Hindlimb muscle (tissue), 1 donor: ENCODE results near the gene CAPN14. TPM values are rescaled to one million over a fixed set of nuclear protein-coding genes. Genes with fewer than 3 reads are reported as not detected.
"Not testable (repeated sequence)": the region's sequence is repeated elsewhere in the genome, so short reads cannot be mapped to it uniquely, and the experiment has no call there.

Experiments used
- DNase-seq: peaks from one replicate; pipeline ENCODE4 v3.0.0-alpha.2; 2013
- polyA plus RNA-seq: library from polyadenylated mRNA; unstranded; fragments of 120-200 nt; gene quantifications from one replicate; pipeline ENCODE4 v1.2.1, GENCODE V29; 2013; ENCODE audit not compliant: insufficient read length

The CAPN14 gene
- polyA plus RNA-seq, 1 donor: 0.09 TPM

DNA sequence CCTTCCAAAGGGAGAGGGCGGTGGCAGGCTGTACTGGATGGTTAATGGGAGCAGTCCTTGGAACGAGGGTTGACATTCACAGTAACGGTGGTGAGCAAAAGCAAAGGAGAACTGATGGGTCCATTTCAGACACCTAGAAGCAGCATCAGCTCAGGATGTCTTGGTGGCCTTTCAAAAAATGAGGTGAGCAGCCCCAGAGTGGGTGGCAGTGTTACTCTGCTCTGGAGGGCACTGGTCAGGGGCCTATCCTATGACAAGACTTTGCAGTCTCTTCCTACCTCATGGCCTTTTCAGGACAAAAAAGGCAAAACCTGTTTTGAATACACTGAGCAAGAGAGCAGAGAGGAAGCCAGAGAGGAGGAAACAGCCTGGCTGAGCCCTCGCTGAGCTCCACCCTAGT, 23.5 kb downstream of the CAPN14 start:
- no peak for DNase-seq

DNA sequence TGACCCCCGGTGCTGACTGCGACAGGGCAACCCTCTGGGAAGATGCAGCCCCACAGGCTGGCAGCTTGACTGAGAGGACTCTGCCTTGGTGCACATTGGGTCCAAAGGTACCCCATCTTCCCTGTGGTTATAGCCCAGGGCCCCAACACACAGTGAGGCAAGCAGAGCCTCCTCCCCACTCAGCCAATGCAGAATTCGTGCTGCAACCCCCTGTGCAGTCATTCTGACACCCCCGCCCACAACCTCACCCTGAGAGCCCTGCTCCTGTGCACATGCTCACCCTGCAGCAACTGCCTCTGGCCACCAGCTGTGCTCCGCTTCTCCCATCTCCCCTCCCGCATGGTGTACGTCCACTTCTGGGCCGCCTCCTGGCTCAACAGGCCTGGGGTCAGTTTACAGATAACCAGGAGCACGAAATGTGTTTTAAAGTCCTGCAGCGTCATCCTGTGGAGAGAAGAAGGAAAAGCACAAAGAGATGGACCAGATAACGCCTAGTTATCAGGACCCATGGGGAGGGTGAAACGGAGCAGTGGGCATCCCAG, 24.4 kb downstream of the CAPN14 start:
- DNase-seq: no peak

GRCh38 chr2:31192396-31192795, 24.9 kb downstream of the CAPN14 start:
- DNase-seq: no peak

GRCh38 chr2:31191931-31192330, 25.4 kb downstream of the CAPN14 start:
- DNase-seq: no peak

DNA sequence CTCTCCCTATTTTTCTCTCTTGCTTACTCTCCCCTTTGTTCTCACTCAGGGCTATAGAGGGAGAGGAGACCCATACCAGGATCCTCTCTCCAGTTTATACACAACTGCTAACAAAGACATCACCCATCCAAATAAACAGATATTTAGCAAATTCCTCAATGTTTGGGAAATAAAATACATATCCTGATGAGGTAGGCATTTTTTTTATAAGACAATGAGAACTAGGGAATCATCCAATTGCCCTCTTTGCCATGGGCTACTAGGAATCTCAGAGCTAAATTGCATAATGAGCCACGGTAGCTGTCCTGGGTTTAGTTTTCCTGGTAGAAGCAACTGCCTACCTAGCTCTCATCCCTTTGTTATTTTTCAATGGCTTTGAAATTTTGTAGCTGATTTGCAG, 27.1 kb downstream of the CAPN14 start:
- DNase-seq: no peak

DNA sequence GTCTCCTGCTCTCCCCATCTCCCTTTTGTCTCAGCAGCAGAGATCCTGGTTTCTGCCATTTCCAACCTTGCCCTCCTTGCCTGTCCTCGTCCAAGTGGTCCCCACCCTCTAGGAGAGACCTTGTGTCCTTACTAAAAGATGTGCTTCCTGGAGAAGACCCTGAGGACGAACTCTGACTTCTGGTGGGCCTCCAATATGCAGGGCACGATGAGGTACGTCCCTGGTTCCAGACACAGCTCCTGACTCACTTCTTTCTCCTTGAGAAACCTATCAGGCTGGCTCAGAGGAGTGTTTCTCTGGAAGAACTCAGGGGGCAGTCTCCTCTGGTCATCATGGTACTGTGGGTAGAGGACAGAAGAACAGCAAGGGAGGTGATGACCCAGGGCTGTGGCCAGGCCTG, 28.2 kb downstream of the CAPN14 start:
- no peak for DNase-seq

GRCh38 chr2:31188131-31188530, 29.2 kb downstream of the CAPN14 start:
- no peak for DNase-seq

GRCh38 chr2:31187166-31187565, 30.1 kb downstream of the CAPN14 start:
- DNase-seq: no peak

DNA sequence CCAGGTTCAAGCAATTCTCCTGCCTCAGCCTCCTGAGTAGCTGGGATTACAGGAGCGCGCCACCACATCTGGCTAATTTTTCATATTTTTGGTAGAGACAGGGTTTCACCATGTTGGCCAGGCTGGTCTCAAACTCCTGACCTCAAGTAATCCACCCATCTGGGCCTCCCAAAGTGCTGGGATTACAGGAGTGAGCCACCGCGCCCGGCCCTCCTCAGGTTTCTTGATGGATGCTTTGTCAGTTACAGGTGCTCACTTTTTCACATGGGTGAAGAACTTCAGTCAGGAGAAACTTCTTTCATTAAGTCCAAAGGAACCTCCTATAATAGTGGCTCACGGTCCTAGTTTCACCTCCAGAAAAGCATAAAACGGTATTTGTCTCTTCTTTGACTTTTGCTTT, 33.3 kb downstream of the CAPN14 start:
- not testable (repeated sequence) for DNase-seq

DNA sequence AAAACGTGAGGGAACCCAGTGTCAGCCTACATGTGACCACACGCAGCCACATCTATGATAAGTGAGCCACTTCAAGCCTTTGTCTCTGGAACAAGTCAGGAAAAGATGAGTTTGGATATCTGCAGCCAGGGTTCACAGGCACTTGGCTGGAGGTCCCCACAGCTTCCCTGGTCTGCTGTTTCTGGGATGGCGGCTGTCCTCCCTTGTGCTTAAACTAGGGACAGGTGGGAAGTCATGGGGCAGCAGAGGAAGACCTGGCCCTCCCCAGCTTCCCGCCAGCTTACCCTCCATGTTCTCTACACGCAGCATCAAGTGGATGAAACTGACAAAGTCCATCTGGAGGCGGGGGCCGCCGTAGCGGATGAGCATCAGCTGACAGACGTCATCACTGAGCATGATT, 40.6 kb downstream of the CAPN14 start:
- DNase-seq: no peak

GRCh38 chr2:31171142-31171541, 46.2 kb downstream of the CAPN14 start:
- DNase-seq: no peak

- DNase-seq: peak; percentile 69
Measured at GRCh38 chr2:31170071-31170698, 47.1 kb downstream of the CAPN14 start.

- DNase-seq: no peak
Measured at GRCh38 chr2:31168291-31168690, 49.0 kb downstream of the CAPN14 start.

- DNase-seq: no peak
Measured at GRCh38 chr2:31166925-31167324, 50.4 kb downstream of the CAPN14 start.

DNA sequence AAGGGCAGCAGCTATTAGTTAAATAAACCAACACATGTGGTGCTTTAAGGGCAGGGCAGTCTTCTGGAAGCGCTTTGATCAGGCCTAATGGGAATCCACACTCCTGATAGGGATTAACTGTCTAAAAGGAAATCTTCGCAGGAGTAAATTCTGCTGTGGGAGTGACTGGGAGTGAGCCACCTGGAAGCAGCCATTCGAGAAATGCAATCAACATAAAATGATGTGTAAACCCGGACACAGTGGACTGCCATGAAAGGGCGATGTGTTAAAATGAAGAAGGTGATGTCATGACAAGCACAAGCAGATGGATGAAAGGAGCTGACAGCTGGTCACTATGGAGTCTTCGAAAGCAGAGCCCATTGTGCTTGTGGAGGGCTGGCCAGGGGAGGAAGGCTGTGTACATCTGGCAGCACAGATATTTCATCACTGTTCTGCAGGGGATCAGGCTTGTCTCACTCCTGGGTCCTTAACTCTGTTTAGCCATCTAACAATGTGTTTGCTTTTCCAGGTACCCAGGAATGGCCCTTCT, 54.2 kb downstream of the CAPN14 start:
- no peak for DNase-seq

DNA sequence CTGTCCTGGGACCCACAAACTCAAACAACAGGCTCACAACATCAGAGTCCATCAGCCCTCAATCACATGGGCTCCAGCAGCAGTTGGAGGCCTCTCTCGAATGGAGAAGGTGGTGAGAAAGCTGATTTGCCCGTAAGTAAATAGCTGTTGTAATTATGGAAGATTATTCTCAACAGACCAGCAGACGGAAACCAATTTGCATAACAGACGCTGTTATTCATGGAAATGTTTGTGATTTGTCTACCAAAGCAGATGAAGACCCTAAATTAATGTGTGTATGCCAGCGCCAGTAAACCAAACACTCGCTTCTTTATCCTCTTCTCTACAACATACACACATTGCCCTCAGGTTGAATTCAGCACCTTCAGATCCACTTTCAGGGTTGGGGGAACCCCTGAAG, 55.7 kb downstream of the CAPN14 start:
- DNase-seq: no peak

GRCh38 chr2:31151501-31151900, 65.8 kb downstream of the CAPN14 start:
- DNase-seq: no peak

GRCh38 chr2:31150120-31150670, 67.1 kb downstream of the CAPN14 start:
- no peak for DNase-seq

GRCh38 chr2:31148514-31148913, 68.8 kb downstream of the CAPN14 start:
- no peak for DNase-seq

DNA sequence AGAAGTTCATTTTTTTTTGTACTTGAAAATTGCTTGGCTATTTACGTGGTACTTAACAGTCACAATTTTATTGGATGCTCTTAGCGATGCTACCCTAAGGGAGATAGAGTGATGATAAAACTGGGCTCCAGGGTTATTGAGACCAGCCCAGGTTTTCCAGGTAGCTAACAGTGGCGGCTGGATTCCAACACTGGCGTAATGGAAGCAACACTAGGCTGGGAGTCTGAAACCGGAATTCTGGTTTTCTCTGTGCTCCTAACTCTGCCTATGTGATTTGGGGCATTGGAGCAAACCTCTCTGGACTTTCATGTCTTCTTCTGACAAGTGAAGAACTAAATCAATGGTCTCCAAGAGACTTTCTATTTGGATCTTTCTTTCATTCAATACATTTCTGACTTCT, 69.7 kb downstream of the CAPN14 start:
- DNase-seq: no peak

- DNase-seq: no peak
Measured at GRCh38 chr2:31142110-31142509, 75.2 kb downstream of the CAPN14 start.

- no peak for DNase-seq
Measured at GRCh38 chr2:31141443-31142085, 75.8 kb downstream of the CAPN14 start.

- no peak for DNase-seq
Measured at GRCh38 chr2:31140151-31140550, 77.2 kb downstream of the CAPN14 start.

DNA sequence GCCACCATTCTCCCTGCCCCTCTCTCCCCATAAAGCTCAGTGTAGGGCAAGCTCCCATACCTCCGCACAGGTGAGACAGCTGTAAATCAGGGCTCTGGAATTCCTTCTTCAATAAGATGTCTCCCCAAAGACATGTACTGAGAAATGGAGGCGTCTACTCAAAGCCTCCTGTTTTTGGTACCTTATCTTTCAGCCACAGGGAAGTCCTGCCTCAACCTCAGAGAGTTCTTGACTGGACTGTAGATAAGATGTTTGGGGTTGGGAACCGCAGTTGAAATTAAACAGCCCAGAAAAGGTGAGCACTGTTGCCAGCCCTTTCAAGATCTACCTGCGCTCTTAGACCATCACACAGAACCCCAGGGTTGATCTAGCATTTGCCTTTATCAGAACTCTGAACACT, 77.6 kb downstream of the CAPN14 start:
- no peak for DNase-seq
